H9 (cell line): Measurements from ENCODE around the gene PFN3. TPM values are rescaled to one million over a fixed set of nuclear protein-coding genes. Genes with fewer than 3 reads are reported as not detected.

Source experiments
- DNase-seq: peaks from one replicate; pipeline ENCODE4 v3.0.0-alpha.2; 2017
- H2AFZ ChIP-seq: one replicate; pipeline ENCODE4 v1.6.1; 2013; ENCODE audit warnings: mild to moderate bottlenecking, low read length, control low read depth, moderate library complexity
- H2AK5ac ChIP-seq: 2 replicates; pipeline ENCODE4 v1.6.1; 2013; ENCODE audit warnings: low read length, control low read depth, mixed read lengths; ENCODE audit not compliant: insufficient read length
- H2BK120ac ChIP-seq: one replicate; pipeline ENCODE4 v1.6.1; 2013; ENCODE audit warnings: low read depth, mild to moderate bottlenecking, low read length, control low read depth, inconsistent platforms; ENCODE audit not compliant: poor library complexity, severe bottlenecking
- H2BK12ac ChIP-seq: 2 replicates; pipeline ENCODE4 v1.6.1; 2013; ENCODE audit warnings: low read length, control low read depth, mixed read lengths, low read depth; ENCODE audit not compliant: insufficient read length
- H2BK15ac ChIP-seq: 2 replicates; pipeline ENCODE4 v1.6.1; 2013; ENCODE audit warnings: low read depth, low read length, control low read depth
- H2BK20ac ChIP-seq: one replicate; pipeline ENCODE4 v1.6.1; 2013; ENCODE audit warnings: low read depth, mild to moderate bottlenecking, low read length, control low read depth, inconsistent platforms; ENCODE audit not compliant: poor library complexity, severe bottlenecking
- H2BK5ac ChIP-seq: 2 replicates; pipeline ENCODE4 v1.6.1; 2013; ENCODE audit warnings: low read length, control low read depth, mixed read lengths; ENCODE audit not compliant: insufficient read length
- H3K14ac ChIP-seq: 2 replicates; pipeline ENCODE4 v1.6.1; 2013; ENCODE audit warnings: low read length, control low read depth; ENCODE audit not compliant: insufficient read depth
- H3K18ac ChIP-seq: 2 replicates; pipeline ENCODE4 v1.6.1; 2013; ENCODE audit warnings: low read depth, mild to moderate bottlenecking, mixed read lengths, low read length, control low read depth; ENCODE audit not compliant: insufficient read length
- H3K23ac ChIP-seq: 2 replicates; pipeline ENCODE4 v1.6.1; 2013; ENCODE audit warnings: low read length, control low read depth, mixed read lengths, low read depth; ENCODE audit not compliant: insufficient read length
- H3K23me2 ChIP-seq: 2 replicates; pipeline ENCODE4 v1.6.1; 2013; ENCODE audit warnings: low read depth, mild to moderate bottlenecking, mixed read lengths, low read length, control low read depth; ENCODE audit not compliant: insufficient read length, poor library complexity, severe bottlenecking
- H3K27ac ChIP-seq: 2 replicates; pipeline ENCODE4 v1.5.1; 2013; ENCODE audit warnings: low read length, control low read depth, mixed read lengths, low read depth; ENCODE audit not compliant: insufficient read length
- H3K27me3 ChIP-seq: 2 replicates; pipeline ENCODE4 v1.6.1; 2013; ENCODE audit warnings: low read length, control low read depth, inconsistent platforms; ENCODE audit not compliant: insufficient read depth
- H3K4ac ChIP-seq: 2 replicates; pipeline ENCODE4 v1.6.1; 2013; ENCODE audit warnings: low read depth, mild to moderate bottlenecking, control low read depth, inconsistent platforms, low read length, moderate library complexity
- H3K4me1 ChIP-seq: 2 replicates; pipeline ENCODE4 v1.6.1; 2013; ENCODE audit warnings: low read length, control low read depth, inconsistent platforms; ENCODE audit not compliant: insufficient read depth
- H3K4me2 ChIP-seq: 2 replicates; pipeline ENCODE4 v1.6.1; 2013; ENCODE audit warnings: low read length, control low read depth, mixed read lengths; ENCODE audit not compliant: insufficient read length, insufficient read depth
- H3K56ac ChIP-seq: 2 replicates; pipeline ENCODE4 v1.6.1; 2013; ENCODE audit warnings: low read depth, mild to moderate bottlenecking, mixed read lengths, low read length, control low read depth; ENCODE audit not compliant: insufficient read length
- H3K79me1 ChIP-seq: 2 replicates; pipeline ENCODE4 v1.6.1; 2013; ENCODE audit warnings: low read depth, mild to moderate bottlenecking, moderate library complexity, low read length, control low read depth, inconsistent platforms; ENCODE audit not compliant: insufficient read depth, poor library complexity, severe bottlenecking
- H3K79me2 ChIP-seq: 2 replicates; pipeline ENCODE4 v1.6.1; 2013; ENCODE audit warnings: low read length, control low read depth, inconsistent platforms; ENCODE audit not compliant: insufficient read depth
- H3K9ac ChIP-seq: 2 replicates; pipeline ENCODE4 v1.6.1; 2013; ENCODE audit warnings: low read length, control low read depth, mixed read lengths; ENCODE audit not compliant: insufficient read length; ENCODE audit errors: extremely low read depth
- H3K9me3 ChIP-seq: one replicate; pipeline ENCODE4 v1.6.1; 2013; ENCODE audit warnings: low read depth, low read length, inconsistent platforms; ENCODE audit not compliant: control insufficient read depth
- H3T11ph ChIP-seq: one replicate; pipeline ENCODE4 v1.6.1; 2013; ENCODE audit warnings: mild to moderate bottlenecking, low read length, control low read depth, inconsistent platforms
- H4K20me1 ChIP-seq: one replicate; pipeline ENCODE4 v1.6.1; 2013; ENCODE audit not compliant: control insufficient read depth, insufficient read length, insufficient read depth
- H4K5ac ChIP-seq: 2 replicates; pipeline ENCODE4 v1.6.1; 2013; ENCODE audit warnings: low read depth, mild to moderate bottlenecking, mixed read lengths, low read length, control low read depth; ENCODE audit not compliant: insufficient read length
- H4K8ac ChIP-seq: replicated peaks from 2 replicates; pipeline ENCODE4 v1.6.1; 2013; ENCODE audit warnings: low read length, control low read depth, mixed read lengths, low read depth; ENCODE audit not compliant: insufficient read length
- H4K91ac ChIP-seq: 2 replicates; pipeline ENCODE4 v1.6.1; 2013; ENCODE audit warnings: low read depth, mild to moderate bottlenecking, moderate library complexity, mixed read lengths, low read length, control low read depth; ENCODE audit not compliant: insufficient read length
- H3K27ac Mint-ChIP-seq, 3 experiments: 2 replicates in 2 of 3; 3 replicates in 1 of 3; pipeline ENCODE4 v1.8.0; 2020 to 2021; ENCODE audit warnings: mixed read lengths in 3 of 3, mild to moderate bottlenecking in 1 of 3, moderate library complexity in 1 of 3
- H3K27me3 Mint-ChIP-seq: 2 replicates; pipeline ENCODE4 v1.8.0; 2021; ENCODE audit warnings: low read depth, mild to moderate bottlenecking, moderate library complexity, mixed read lengths
- H3K36me3 Mint-ChIP-seq, 3 experiments: 2 replicates in 2 of 3; 3 replicates in 1 of 3; pipeline ENCODE4 v1.8.0; 2020 to 2021; ENCODE audit warnings: low read depth in 3 of 3, mixed read lengths in 3 of 3; ENCODE audit not compliant: insufficient read depth in 1 of 3
- H3K4me1 Mint-ChIP-seq, 2 experiments: 2 replicates each; pipeline ENCODE4 v1.8.0; 2020; ENCODE audit warnings: mixed read lengths in 2 of 2
- H3K4me3 Mint-ChIP-seq, 2 experiments: 2 replicates in 1 of 2; 3 replicates in 1 of 2; pipeline ENCODE4 v1.8.0; 2020 to 2021; ENCODE audit warnings: mild to moderate bottlenecking in 2 of 2, mixed read lengths in 2 of 2, moderate library complexity in 1 of 2
- H3K9me3 Mint-ChIP-seq, 2 experiments: 2 replicates in 1 of 2; 3 replicates in 1 of 2; pipeline ENCODE4 v1.8.0; 2020; ENCODE audit warnings: mild to moderate bottlenecking in 2 of 2, mixed read lengths in 2 of 2, moderate library complexity in 1 of 2
- WGBS: extraction: QIAGEN DNeasy Blood & Tissue Kit; methylation state at CpG from one replicate; pipeline ENCODE4 v1.1.7; 2013; ENCODE audit warnings: missing lambda C conversion rate, low lambda C conversion rate, mixed read lengths; ENCODE audit not compliant: insufficient read length; ENCODE audit errors: extremely low coverage; 5-methylcytosine and 5-hydroxymethylcytosine counted together
- total RNA-seq: library from RNA; stranded (reverse); gene quantifications from 2 replicates; pipeline ENCODE4 v1.2.1, GENCODE V29; 2021
- TF ChIP-seq, protein P1 (sequence below): fragments of 200-600 bp; sonication (generic); conservative IDR thresholded peaks from 3 replicates; pipeline ENCODE4 v1.8.0; 2021; ENCODE audit warnings: antibody characterized with exemption, mild to moderate bottlenecking

The PFN3 gene
- total RNA-seq, 1 experiment from 2014 or later, result not detected

DNA sequence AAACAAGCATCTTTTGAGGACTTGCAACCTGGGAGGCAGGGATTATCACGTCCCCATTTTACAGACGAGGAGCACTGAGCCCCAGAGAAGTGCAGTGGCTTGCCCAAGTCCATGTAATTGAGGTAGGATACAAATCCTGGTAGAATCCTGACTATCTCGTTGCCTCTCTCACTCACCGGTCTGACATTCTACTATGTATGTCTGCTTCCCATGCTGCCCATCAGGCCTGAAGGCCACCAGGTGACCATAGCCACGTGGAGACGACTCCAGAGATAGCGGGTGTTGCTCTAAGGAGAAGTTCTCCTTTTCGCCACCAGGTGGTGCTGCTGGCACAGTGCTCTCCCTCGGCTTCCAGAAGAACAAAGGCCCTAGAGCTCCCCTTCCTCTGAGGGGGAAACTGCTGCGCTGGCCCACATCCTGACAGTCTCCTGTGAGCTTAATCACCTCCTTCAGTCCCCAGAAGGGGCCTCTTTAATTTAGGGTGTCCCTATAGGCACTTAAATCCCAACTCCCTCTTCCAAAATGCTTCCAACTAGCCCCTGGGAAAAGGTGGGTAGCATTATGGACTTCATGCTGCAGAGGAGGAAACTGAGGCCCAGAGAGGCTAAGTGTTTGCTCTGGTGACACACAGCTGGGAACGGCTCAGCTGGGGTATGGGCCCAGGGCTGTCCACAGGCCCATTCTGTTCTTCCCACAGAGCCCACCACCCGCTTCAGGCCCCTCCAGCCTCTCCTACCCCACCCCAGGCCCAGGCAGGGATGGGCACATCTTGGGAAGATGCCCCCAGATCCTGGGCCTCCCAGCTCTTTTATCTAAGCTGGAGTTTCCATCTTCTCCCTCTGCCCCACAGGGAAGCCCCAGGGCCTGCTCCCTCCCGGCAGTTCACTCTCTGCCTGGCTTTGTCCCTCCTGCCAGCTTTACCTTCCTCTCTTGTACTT, 9.8 kb downstream of the PFN3 start:
- no peak overlapping the region for H3K4me2 ChIP-seq
- H3K27ac Mint-ChIP-seq, result no peak overlapping the region

More for the DNA sequence above, 9.8 kb downstream of the PFN3 start:
- H4K8ac ChIP-seq, result no peak overlapping the region
- no peaks in the 10 kb centered on the region for H4K20me1 ChIP-seq
- no peak overlapping the region for H2BK20ac ChIP-seq
- H3K79me2 ChIP-seq, result no peaks in the 10 kb centered on the region
- no peaks in the 10 kb centered on the region for H3K79me1 ChIP-seq
- no peak overlapping the region for H4K91ac ChIP-seq
- no peak overlapping the region for H3K4me3 Mint-ChIP-seq
- no peak overlapping the region for H2AFZ ChIP-seq
- no peak overlapping the region for H3K27ac ChIP-seq
- no peak overlapping the region for H3K56ac ChIP-seq
- peak; percentile 93 for DNase-seq
- peaks cover 52% of the 10 kb centered on the region for H3K27me3 Mint-ChIP-seq
- H2BK120ac ChIP-seq, result no peak overlapping the region
- H2BK15ac ChIP-seq, result no peak overlapping the region
- no peak overlapping the region for H2AK5ac ChIP-seq
- TF ChIP-seq, protein P1, sequence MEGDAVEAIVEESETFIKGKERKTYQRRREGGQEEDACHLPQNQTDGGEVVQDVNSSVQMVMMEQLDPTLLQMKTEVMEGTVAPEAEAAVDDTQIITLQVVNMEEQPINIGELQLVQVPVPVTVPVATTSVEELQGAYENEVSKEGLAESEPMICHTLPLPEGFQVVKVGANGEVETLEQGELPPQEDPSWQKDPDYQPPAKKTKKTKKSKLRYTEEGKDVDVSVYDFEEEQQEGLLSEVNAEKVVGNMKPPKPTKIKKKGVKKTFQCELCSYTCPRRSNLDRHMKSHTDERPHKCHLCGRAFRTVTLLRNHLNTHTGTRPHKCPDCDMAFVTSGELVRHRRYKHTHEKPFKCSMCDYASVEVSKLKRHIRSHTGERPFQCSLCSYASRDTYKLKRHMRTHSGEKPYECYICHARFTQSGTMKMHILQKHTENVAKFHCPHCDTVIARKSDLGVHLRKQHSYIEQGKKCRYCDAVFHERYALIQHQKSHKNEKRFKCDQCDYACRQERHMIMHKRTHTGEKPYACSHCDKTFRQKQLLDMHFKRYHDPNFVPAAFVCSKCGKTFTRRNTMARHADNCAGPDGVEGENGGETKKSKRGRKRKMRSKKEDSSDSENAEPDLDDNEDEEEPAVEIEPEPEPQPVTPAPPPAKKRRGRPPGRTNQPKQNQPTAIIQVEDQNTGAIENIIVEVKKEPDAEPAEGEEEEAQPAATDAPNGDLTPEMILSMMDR, result peak; percentile 99
- H4K5ac ChIP-seq, result no peak overlapping the region
- H3K23ac ChIP-seq, result no peak overlapping the region
- no peak overlapping the region for H3K14ac ChIP-seq
- H2BK12ac ChIP-seq, result no peak overlapping the region
- H2BK5ac ChIP-seq, result no peak overlapping the region
- H3K23me2 ChIP-seq, result no peaks in the 10 kb centered on the region
- H3K4me1 Mint-ChIP-seq, result peaks cover 21 to 28% of the 10 kb centered on the region in 2 experiments
- no peak overlapping the region for H3K18ac ChIP-seq
- H3K27me3 ChIP-seq, result no peaks in the 10 kb centered on the region; the same call in 1 of the 2 replicates
- H3K36me3 Mint-ChIP-seq, result no peaks in the 10 kb centered on the region
- H3K4me1 ChIP-seq, result no peaks in the 10 kb centered on the region
- H3T11ph ChIP-seq, result no peak overlapping the region
- H3K9me3 Mint-ChIP-seq, result no peaks in the 10 kb centered on the region
- no peak overlapping the region for H3K4ac ChIP-seq
- H3K9me3 ChIP-seq, result no peaks in the 10 kb centered on the region
- H3K9ac ChIP-seq, result no peak overlapping the region
- WGBS, result no CpG with 5 or more reads among the region's 13 CpGs
